ENCODE data around the gene SUSD5. TPM values are rescaled to one million over a fixed set of nuclear protein-coding genes. Genes with fewer than 3 reads are reported as not detected.
A peak's percentile ranks its signal among the peaks of the same experiment; 100 is the strongest.
"Not testable (repeated sequence)": the region's sequence is repeated elsewhere in the genome, so short reads cannot be mapped to it uniquely, and the experiment has no call there.

The SUSD5 gene
- total RNA-seq, 1 experiment from 2014 or later: 1.2 TPM

DNA sequence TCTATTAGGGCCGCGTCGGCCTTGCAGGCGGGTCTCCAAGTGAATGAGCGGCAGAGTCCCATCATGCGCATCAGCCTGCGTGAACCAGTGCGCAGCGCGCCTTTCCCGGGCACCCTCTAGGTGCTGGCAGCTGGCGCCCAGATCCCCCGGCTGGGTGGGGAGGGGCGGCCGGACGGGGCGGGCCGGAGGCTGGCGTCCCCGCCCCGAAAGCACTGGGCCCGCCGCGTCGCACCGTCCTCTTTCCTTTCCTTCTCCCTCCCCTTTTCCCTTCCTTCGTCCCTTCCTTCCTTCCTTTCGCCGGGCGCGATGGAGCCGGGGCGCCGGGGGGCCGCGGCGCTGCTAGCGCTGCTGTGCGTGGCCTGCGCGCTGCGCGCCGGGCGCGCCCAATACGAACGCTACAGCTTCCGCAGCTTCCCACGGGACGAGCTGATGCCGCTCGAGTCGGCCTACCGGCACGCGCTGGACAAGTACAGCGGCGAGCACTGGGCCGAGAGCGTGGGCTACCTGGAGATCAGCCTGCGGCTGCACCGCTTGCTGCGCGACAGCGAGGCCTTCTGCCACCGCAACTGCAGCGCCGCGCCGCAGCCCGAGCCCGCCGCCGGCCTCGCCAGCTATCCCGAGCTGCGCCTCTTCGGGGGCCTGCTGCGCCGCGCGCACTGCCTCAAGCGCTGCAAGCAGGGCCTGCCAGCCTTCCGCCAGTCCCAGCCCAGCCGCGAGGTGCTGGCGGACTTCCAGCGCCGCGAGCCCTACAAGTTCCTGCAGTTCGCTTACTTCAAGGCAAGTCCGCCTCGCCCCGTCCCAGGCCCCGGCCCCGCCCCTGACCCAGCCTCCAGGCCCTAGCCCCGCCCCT, 104.6 kb downstream of the SUSD5 start, which contains the start of gene CRTAP (continued):
- no peak for TF ChIP-seq ZNF317 (CRISPR knock-in tag; IDR thresholded peaks at IDR 0.05; ENCODE audit: borderline replicate concordance, low read depth)
- no peak for TF ChIP-seq TCF7 (CRISPR knock-in tag; IDR thresholded peaks at IDR 0.05; ENCODE audit: low read depth)
- peak; percentile 67; the same call in 1 of the 2 replicates for TF ChIP-seq RELA (CRISPR knock-in tag; IDR thresholded peaks at IDR 0.05; ENCODE audit: borderline replicate concordance)
- no peak for TF ChIP-seq SOX15 (CRISPR knock-in tag; IDR thresholded peaks at IDR 0.05)
- TF ChIP-seq ZSCAN18 (CRISPR knock-in tag; IDR thresholded peaks at IDR 0.05): no peak
- peak; percentile 79 for TF ChIP-seq NFE2L1 (CRISPR knock-in tag; IDR thresholded peaks at IDR 0.05)
- TF ChIP-seq JUN (CRISPR knock-in tag; IDR thresholded peaks at IDR 0.05): peak; percentile 68; the same call in 1 of the 2 replicates
- TF ChIP-seq, protein P1, sequence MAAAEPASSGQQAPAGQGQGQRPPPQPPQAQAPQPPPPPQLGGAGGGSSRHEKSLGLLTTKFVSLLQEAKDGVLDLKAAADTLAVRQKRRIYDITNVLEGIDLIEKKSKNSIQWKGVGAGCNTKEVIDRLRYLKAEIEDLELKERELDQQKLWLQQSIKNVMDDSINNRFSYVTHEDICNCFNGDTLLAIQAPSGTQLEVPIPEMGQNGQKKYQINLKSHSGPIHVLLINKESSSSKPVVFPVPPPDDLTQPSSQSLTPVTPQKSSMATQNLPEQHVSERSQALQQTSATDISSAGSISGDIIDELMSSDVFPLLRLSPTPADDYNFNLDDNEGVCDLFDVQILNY (CRISPR knock-in tag; IDR thresholded peaks at IDR 0.05): peak; percentile 66
- TF ChIP-seq ESRRA (CRISPR knock-in tag; IDR thresholded peaks at IDR 0.05; ENCODE audit: borderline replicate concordance): peak; percentile 80
- TF ChIP-seq ZNF219 (CRISPR knock-in tag; IDR thresholded peaks at IDR 0.05; ENCODE audit: borderline replicate concordance): 0 out of 2 replicates have a peak, but pooled peaks have one; percentile 69
- peak; percentile 51; the same call in 1 of the 2 replicates for TF ChIP-seq HMGXB4 (CRISPR knock-in tag; IDR thresholded peaks at IDR 0.05)

DNA sequence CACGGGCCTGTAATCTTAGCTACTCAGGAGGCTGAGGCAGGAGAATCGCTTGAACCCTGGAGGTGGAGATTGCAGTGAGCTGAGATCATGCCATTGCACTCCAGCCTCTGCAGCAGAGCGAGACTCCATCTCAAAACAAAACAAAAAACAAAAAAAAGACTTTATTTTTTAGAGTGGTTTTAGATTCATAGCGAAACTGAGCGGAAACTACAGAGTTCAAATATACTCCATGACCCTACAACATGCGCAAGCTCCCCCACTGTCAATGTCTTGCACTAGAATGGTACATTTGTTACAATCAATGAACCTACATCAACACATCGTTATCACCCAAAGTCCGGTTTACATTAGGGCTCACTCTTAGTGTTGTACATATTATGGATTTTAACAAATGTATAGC, 107.0 kb downstream of the SUSD5 start:
- Mint-ChIP-seq H3K27ac (no peak overlapping the region), H3K27me3 (ENCODE audit: low read depth) (peaks cover 26% of the 10 kb centered on the region), H3K9me3 (peaks cover 10% of the 10 kb centered on the region), H3K4me1 (peaks cover 13% of the 10 kb centered on the region), H3K4me3 (no peak overlapping the region), H3K36me3 (0 out of 2 replicates have a peak, but pooled peaks cover 2% of the 10 kb centered on the region)
- ChIA-PET CTCF (interaction anchor here (1.0 to 1.5 kb wide), 3 partner anchors 20 to 38 kb away, joined by 3 to 6 read pairs (median 4); no protein-coding TSS in a partner anchor), POLR2A (no interaction called here)
- DNase-seq (ENCODE audit: low spot score): no peak
- TF ChIP-seq, protein P2, sequence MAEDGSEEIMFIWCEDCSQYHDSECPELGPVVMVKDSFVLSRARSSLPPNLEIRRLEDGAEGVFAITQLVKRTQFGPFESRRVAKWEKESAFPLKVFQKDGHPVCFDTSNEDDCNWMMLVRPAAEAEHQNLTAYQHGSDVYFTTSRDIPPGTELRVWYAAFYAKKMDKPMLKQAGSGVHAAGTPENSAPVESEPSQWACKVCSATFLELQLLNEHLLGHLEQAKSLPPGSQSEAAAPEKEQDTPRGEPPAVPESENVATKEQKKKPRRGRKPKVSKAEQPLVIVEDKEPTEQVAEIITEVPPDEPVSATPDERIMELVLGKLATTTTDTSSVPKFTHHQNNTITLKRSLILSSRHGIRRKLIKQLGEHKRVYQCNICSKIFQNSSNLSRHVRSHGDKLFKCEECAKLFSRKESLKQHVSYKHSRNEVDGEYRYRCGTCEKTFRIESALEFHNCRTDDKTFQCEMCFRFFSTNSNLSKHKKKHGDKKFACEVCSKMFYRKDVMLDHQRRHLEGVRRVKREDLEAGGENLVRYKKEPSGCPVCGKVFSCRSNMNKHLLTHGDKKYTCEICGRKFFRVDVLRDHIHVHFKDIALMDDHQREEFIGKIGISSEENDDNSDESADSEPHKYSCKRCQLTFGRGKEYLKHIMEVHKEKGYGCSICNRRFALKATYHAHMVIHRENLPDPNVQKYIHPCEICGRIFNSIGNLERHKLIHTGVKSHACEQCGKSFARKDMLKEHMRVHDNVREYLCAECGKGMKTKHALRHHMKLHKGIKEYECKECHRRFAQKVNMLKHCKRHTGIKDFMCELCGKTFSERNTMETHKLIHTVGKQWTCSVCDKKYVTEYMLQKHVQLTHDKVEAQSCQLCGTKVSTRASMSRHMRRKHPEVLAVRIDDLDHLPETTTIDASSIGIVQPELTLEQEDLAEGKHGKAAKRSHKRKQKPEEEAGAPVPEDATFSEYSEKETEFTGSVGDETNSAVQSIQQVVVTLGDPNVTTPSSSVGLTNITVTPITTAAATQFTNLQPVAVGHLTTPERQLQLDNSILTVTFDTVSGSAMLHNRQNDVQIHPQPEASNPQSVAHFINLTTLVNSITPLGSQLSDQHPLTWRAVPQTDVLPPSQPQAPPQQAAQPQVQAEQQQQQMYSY (CRISPR knock-in tag; IDR thresholded peaks at IDR 0.05): no peak
- TF ChIP-seq TEAD1 (CRISPR knock-in tag; IDR thresholded peaks at IDR 0.05): no peak
- TF ChIP-seq ETV6 (CRISPR knock-in tag; IDR thresholded peaks at IDR 0.05): no peak
- TF ChIP-seq GABPB1 (CRISPR knock-in tag; IDR thresholded peaks at IDR 0.05): no peak
- TF ChIP-seq ZNF138 (CRISPR knock-in tag; conservative IDR thresholded peaks at IDR 0.05): no peak
- TF ChIP-seq MAX (CRISPR knock-in tag; IDR thresholded peaks at IDR 0.05): no peak
- TF ChIP-seq ZBTB43 (CRISPR knock-in tag; IDR thresholded peaks at IDR 0.05): no peak
- no peak for TF ChIP-seq MXD4 (CRISPR knock-in tag; IDR thresholded peaks at IDR 0.05; ENCODE audit: borderline replicate concordance)
- no peak for ATAC-seq

DNA sequence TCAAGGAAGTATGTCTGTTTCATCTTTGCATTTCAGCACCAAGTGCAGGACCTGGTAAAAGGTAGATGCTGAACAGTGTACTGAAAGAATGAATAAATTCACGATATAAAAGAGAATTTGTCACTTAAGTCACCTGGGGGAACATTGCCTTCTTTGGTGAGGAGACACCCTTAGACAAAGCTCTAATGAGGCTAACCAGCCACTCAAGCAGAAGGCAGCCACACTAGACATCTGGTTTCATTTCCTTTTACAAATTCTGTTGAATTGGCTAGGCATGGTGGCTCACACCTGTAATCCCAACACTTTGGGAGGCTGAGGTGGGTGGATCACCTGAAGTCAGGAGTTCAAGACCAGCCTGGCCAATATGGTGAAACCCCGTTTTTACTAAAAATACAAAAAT, 111.8 kb downstream of the SUSD5 start:
- DNase-seq (ENCODE audit: low spot score); ATAC-seq; H3K4me3 Mint-ChIP-seq; H3K27ac Mint-ChIP-seq; H3K9me3 Mint-ChIP-seq; POLR2A ChIA-PET; H3K4me1 Mint-ChIP-seq; CTCF ChIA-PET; H3K36me3 Mint-ChIP-seq: not testable (repeated sequence)
- H3K27me3 Mint-ChIP-seq (ENCODE audit: low read depth): peaks cover 15% of the 10 kb centered on the region
